Stimulated activated CD4-positive, alpha-beta T cell treated with anti-CD3 and anti-CD28 coated beads, Interleukin-1b, Interleukin-23, amount 100 ng/mL, for 48 hours (primary cell): ENCODE results near the gene NNAT.
"Not testable (repeated sequence)": the region's sequence is repeated elsewhere in the genome, so short reads cannot be mapped to it uniquely, and the experiment has no call there.

ENCODE experiments used
- DNase-seq: peaks from one replicate; pipeline ENCODE4 v3.0.0-alpha.2; 2020

NNAT gene, protein sequence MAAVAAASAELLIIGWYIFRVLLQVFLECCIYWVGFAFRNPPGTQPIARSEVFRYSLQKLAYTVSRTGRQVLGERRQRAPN

DNA sequence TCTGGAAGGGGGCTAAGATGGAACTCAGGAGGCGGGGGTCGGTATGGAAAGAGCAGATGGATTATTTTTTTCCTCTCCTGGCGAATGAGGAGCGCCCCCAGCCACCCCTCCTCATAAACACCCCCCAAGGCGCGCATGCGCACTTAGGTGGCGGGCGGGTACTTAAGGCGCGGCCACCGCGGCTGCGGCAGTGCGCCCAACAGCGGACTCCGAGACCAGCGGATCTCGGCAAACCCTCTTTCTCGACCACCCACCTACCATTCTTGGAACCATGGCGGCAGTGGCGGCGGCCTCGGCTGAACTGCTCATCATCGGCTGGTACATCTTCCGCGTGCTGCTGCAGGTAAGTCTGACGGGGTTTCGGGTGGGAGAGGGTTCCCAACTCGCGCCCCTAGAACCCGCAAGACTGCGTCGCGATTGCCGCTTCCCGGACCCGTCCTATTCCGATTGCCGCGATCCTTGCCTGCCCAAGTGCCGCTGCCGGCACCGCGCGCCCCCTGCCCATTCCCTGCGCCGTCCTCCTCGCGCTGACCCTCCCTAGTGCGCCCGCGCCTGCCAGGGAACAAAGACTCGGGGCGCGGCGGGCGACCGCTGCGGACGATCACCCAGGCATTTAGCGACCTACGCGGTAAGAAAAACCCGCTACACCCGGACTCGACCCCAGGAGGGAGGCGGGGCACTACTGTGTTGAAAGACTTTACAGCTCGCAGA lies at the start of gene NNAT:
Gene NNAT, plus strand, starts transcription at position 190 of the 711 bp plus-strand sequence. Its CDS starts 82 bp downstream, at position 272.
- DNase-seq = no peak

DNA sequence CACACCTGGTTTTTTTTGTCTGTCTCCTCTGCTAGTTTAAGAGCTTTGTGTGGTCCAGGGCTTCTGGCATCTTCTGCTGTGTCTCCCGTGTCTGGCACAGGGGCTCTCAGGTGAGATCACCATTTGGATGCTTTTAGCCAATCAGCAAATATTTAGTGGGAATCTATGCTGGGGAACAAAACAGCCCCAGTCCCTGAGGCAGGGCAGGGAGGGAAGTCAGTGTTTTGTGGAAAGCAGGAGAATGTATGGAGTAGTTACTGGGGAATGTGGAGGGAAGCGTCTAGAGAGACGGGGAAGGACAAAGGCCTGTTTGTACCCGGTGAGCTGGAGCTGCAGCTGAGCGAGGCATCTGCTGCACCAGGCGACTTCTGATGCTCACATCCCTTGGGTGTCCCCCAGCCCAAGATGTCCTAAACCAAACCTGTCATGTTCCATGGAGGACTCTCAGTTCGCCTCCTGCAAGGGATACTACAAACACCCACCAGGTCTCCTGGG lies 49.3 kb upstream of the NNAT start:
- no peak for DNase-seq

DNA sequence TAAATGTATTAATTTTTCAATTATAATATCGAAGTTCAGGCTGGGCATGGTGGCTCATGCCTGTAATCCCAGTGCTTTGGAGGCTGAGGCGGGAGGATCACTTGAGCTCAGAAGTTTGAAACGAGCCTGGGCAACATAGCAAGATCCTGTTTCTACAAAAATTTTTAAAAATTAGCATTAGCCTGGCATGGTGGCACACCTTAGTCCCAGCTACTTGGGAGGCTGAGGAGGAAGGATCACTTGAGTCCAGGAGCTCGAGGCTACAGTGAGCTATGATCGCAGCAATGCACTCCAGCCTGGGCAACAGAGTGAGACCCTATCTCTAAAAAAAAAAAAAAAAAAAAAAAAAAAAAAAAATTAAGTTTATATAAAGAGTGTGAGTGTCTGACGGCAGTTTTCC lies 48.6 kb upstream of the NNAT start:
- not testable (repeated sequence) for DNase-seq

DNA sequence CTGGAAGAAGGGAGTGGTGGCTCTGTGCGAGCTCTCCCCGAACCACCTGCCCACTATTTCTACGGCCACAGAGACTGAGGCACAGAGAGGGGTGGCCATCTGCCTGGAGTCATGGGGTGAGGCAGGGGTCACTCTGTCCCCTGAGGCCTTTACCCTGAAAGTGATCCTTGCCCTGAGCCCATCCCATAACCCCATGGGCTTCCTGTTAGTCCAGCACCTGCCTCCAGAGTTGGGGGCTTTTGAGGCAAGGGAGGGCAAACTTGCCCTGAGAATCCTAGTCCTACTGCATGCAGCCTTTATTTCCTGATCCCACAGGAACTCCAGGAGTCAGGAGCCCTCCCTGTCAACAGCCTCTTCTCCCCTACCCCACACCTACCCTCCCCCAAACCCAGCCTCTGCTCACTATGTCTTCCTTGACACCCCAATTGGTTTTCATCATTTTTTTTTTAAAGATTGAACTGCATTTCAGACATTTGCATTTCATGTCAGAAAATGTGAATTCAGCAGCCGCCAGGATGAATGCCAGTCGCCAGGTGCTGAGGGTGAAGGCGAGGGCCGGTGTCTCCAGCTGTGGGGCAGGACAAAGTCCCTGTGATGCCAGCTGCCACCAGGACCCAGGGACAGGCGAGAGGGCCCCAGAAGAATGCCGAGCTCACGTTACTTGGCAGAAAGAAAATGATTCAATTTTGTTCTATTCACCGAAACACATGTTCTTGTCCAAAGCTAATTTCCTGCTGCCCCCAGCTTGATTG lies 47.6 kb upstream of the NNAT start:
- no peak for DNase-seq

DNA sequence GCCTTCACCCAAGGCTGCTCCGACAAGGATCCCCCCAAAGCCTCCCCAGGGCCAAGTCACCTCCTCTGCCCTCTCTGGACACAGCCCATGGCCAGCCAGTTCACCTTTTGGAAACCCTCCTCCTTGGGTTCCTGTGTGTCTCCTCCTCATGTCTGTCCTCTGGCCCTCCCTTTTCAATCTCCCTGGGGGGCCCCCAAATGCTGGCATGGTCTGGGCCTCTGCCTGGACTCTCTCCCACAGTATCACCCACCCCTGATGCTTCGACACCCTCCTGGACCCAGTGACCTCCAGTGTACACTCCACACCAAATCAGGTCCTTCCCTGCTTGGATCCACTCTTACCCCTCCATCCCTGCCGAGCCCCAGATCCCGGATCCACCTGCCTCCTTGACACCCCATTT lies 46.7 kb upstream of the NNAT start:
- DNase-seq = no peak

DNA sequence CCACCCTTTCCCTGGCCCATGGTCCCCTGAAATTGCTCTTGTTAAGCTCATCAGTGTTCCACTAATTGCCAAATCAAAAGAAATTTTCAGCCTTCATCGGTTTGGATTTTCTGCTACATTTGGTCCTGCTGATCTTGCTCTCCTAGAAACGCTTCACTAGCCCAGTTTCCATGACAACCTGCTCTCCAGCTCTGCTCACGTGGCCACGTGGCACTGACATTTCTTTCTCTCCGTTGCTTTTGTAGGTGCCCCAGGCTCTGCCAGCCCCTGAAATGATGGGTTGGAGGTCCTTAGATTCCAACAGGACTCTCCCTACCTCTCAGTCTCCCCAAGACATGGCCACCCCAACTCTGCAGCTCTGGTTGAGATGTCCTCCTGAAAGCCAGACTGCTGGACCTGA lies 45.8 kb upstream of the NNAT start:
- DNase-seq = no peak

DNA sequence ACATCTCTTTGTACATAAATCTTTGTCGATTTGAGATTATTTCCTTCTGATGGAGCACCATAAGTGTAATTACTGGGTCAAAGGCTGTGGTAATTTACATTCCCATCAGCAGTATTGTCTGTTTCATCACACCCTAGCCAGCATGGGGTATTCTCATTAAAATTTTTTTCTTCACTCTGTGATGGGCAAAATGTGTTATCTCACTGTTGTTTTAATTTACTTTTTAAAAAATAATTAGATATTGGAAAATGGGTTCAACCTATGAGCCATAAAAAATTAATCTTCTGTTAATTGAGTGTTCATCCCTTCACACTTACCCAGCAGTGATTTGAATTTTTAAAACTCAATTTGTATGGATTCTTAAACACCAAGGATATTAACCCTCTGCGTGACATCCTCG lies 44.0 kb upstream of the NNAT start:
- no peak for DNase-seq

DNA sequence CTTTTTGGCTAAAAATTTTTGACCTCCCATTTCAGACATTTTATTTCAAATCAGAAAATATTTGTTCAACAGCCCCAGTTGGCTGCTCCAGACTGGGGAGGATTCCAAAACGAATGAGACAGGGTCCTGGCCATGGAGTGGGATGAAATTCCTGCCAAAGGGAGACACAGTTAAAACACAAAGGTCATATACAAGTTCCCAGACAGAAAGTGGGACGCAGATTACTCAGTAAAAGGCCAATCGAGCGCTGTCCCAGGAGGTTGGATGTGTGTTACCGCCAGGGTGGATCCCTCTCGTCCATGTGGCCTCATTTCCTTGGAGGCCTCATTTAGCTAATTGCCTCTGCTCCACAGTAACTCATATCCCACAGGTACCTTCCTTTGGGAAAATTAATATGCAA lies 41.8 kb upstream of the NNAT start:
- DNase-seq = no peak

DNA sequence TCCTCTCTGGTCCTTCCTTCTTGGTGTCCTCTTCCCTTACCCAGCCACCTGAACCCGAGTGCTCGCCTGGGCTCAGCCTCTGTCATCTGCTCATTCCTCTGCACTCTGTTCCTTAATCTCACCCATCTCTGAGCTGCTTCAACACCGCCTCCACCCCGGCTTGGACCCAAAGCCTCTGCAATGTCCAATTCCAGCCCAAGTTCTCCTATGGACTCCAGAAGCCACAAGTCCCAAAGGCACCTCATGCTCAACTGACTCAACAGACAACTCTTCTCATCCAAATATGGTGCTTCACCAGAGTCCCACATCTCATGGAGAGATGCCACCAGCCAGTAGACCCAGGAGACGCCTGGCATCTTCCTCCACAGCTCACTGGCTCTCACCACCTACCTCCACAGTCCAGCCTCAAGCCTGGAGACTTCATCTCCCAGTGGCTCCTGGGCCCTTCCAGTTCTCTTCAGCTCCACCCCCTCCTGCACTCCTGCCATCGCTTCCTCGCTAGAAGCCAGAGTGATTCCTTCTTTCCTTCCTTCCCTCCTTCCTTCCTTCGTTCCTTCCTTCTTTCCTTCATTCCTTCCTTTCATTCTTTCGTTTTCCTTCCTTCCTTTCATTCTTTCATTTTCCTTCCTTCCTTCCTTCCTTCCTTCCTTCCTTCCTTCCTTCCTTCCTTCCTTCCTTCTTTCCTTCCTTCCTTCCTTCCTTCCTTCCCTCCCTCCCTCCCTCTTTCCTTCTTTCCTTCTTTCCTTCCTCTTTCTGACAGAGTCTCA lies 40.9 kb upstream of the NNAT start:
- DNase-seq = no peak

DNA sequence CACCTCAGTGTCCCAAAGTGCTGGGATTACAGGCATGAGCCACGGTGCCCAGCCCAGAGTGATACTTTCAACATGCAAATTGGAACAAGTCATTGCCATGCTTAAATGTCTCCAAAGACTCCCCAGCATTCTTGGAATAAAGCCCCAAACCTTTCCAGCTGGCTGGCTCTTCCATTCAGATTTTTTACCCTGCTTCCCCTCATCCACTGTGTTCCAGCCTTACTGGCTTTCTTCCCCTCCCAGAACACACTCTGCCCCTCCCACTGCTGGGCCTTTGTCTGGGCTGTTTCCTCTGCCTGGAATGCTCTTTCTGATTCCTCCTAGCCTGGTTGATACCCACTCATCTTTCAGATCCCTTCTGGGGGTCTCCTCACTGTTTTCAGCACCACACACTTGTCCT lies 40.1 kb upstream of the NNAT start:
- no peak for DNase-seq

DNA sequence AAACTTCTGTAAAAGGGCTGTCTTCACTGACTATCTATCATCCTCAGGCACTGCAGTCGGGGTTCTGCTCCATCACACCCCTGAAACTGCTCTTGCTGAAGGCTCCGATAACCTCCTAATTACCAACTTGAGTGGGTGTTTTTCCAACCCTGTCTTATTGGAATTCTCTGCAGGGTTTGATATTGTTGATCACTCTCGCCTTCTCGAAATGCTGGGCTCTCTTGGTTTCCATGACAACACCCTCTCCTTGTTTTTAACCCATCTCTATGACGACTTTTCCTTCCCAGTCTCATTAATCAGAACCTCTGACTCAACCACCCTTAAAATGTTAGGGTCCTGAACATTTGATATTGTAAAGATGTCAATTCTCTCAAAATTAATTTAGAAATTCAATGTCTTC lies 39.4 kb upstream of the NNAT start:
- DNase-seq = no peak

DNA sequence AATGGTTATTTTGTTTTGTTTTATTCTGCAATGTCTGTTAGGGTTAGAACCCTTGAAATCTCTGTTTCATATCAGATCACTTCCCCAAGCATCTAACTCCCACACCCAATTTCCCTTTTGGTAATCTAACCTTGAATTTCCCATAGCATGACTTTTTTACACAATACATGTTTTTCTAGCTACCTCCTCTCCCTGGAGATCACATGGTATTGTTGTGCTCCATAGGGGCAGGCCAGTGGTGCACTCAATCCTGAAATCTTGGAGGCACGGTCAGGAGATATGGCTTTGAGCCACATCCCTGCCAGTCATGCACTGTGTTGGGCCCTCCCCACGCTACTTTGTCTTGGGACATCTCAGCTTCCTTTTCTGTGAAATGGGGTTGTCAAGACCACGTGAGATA lies 36.7 kb upstream of the NNAT start:
- no peak for DNase-seq

DNA sequence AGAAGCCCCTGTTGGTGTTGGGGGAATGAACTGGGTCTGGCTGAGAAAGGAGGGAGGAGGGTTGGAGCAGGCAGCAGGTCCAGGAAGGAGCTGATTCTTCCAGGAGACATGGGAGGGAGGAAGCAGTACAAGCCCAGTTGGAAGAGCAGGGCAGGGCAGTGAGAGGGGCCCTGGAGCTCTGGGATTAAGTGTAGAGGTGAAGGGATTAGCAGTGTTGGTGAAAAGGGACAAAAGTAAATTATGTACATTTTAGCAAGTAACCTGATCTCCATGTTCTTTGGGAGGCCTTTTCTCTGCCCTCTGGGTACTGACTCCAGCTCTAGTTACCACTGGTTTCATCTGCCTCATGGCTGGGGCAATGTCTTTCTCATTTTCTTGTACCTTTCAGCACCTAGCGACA lies 34.8 kb upstream of the NNAT start:
- DNase-seq = not testable (repeated sequence)

DNA sequence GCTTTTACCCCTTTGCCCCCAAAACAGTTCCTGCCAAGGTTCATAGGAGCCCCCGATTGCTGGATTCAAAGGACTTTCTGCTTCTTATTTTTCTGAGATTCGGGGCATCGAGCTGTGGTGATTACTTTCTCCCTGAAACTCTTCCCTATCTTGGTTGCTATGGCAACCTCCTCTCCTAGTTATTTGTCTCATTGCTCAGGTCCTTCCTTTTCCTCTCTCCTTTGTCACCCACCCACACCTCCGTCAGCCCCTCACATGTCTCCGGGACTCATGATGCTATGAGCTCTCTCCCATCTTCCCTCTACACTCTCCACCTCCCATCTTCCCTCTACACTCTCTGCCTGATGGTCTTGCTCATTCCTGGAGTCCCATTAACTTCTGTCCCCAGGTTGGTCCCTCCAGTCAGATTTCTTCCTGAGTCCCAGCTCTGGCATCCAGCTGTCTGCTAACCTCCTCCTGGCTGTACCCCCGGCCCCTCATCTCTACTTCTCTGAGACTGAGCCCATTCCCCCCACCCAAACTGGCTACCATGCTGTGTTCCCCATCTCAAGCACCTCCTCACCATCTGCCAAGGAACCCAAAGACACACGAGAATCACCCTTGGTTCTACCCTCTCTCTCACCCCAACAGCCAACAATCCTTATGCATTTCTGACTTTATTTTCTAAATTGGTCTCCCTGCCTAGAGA lies 30.2 kb upstream of the NNAT start:
- DNase-seq = no peak

DNA sequence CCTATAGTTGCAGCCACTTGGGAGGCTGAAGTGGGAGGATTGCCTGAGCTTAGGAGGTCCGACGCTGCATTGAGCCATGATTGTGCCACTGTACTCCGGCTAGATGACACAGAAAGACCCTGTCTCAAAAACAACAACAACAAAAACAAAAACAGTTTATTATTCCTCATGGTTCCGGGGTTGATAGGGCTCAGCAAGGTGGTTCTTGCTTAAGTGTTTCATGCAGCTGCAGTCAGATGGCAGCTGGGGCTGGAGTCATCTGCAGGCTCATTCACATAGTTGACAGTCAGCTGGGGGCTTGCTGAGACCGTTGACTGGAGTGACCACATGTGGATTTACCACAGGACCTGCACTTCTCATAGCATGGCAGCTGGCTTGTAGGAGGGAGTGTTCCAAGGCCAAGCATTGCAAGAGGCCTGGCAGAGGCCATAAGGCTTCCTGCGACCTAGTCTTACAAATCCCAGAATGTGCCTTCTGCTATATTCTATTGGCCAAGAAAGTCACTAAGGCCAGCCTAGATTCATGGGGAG lies 28.9 kb upstream of the NNAT start:
- no peak for DNase-seq

DNA sequence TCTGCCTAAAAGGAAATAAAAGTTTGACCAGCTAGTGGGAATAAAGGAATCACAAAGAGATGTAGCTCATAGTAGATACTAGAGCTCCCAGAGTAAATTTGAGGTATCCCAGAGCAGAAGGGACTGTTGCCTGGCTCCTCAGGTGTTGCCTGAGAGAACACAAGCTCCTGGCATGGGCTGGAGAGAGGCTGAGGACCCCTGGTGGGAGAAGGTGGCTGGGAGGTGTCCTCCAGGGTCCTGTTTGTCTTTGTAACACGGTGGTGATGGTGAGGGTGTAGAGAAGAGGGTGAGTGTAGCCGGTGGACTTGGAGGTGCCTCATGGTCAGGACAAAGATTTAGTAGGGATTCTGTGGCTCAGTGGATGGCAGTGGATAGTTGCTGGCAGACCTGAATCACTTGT lies 28.1 kb upstream of the NNAT start:
- no peak for DNase-seq

DNA sequence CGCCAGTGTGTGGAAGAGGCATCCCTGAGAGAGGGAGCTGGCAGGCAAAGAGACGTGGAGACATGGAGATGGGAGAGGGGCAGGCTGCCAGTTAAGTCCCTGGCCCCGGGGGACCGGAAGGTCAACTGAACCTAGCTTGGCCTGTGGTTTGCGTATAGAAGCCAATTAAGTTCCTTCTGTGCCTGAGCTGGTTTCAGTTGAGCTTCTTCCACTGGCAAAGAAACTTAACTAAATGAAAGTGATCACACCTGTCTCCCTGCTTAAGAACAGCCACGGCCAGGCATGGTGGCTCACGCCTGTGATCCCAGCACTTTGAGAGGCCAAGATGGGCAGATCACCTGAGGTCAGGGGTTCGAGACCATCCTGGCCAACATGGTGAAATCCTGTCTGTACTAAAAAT lies 26.7 kb upstream of the NNAT start:
- DNase-seq = no peak

DNA sequence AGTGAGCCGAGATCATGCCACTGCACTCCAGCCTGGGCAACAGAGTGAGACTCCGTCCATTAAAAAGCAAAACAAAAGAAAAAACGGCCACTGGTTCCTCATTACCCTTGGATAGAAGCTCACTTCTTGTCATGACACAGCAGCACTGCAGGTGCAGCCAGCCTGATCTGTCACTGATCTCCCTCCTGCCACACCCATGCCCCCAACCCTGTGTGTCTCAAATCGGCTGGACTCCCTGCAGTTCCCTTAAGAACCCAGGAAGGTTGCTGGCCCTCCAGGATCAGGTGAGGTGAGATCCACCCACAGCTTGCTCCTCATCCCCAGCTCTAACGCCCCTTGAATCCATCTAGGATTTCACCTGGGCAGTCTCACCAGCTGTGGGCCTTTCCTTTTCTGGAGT lies 26.3 kb upstream of the NNAT start:
- no peak for DNase-seq

DNA sequence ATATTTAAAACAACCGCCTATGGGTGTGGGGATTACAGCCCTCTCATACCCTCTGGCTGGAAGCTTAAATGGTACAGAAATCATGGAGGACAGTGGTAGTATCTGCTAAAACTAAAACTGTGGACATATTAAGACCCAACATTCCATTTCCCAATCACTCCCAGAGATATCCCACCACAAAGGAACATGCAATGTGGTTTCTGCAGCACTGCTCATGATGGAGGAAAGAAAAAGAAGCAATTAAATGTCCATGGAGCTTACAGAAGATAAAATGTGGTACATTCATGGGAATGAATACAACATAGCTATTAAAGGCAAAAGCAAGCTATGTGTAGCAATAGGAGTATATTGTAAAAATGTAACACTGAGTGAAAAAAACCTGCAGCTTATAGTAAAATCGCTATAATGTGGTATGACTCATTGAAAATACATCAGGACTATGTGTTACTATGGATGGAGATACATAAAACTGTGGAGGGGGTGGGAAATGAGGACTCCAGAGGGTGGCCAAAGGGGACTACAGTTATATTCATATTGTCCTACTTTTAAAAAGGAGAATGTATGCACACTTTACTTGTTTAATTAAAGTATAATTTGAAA lies 22.9 kb upstream of the NNAT start:
- DNase-seq = no peak

DNA sequence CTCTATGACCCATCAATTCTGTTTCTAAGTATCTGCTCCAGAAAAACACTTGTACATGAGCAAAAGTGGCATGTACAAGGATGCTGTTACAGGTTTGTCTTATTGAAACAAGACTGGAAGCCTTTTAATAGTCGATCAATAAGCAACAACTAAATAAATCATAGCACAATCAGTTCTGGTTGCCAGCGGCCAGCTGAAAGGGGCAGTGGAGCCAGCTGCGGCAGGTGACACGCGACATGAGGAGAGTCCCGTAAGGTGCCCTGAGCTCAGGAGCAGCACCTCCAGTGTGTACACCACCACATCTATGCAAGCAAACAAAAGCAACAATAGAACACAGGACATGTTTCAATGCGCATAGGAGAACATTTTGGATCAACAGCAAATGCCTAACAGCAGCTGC lies 20.7 kb upstream of the NNAT start:
- DNase-seq = no peak

DNA sequence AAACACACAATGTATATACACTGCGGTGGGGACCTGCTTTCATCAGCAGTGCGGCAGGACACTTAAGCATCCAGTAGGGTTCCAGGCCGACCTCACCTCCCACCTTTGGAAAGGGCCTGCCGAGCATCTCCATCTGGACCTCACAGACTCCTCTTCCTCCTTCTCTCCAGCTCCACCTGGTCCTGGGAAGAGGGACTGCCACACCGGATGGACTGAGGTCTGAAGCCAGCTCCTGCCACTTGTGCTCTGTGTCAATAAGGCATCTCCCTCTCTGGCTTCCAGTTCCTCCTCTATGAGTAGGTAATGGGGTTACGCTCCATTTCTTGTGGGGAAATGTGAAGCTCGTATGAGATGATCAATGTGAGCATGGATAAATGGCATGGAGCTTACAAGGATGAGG lies 19.1 kb upstream of the NNAT start:
- DNase-seq = no peak

DNA sequence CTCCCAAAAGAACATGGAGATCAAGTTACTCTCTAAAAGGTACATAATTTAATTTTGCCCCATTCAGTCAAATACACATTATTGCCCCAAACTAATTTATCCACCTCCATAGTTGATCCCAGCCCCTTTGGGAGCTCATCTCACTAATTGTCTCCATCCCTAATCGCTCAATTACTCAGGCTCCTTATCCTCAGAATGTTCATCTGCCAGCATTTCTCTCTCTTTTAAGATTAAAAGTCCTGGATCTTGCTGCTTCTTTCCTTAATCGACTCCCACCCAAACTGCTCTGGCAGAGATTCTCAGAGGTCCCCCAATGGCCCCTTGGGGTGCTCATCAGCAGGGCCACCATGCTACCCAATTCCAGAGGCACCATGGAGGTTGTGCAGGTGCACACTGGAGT lies 18.4 kb upstream of the NNAT start:
- DNase-seq = no peak
